Measurements from ENCODE around the gene CCDC92. TPM values are rescaled to one million over a fixed set of nuclear protein-coding genes. Genes with fewer than 3 reads are reported as not detected.

The CCDC92 gene
- total and polyA plus RNA-seq, 9 donors, result 13.9 to 51.0 (median 34.6) TPM

DNA sequence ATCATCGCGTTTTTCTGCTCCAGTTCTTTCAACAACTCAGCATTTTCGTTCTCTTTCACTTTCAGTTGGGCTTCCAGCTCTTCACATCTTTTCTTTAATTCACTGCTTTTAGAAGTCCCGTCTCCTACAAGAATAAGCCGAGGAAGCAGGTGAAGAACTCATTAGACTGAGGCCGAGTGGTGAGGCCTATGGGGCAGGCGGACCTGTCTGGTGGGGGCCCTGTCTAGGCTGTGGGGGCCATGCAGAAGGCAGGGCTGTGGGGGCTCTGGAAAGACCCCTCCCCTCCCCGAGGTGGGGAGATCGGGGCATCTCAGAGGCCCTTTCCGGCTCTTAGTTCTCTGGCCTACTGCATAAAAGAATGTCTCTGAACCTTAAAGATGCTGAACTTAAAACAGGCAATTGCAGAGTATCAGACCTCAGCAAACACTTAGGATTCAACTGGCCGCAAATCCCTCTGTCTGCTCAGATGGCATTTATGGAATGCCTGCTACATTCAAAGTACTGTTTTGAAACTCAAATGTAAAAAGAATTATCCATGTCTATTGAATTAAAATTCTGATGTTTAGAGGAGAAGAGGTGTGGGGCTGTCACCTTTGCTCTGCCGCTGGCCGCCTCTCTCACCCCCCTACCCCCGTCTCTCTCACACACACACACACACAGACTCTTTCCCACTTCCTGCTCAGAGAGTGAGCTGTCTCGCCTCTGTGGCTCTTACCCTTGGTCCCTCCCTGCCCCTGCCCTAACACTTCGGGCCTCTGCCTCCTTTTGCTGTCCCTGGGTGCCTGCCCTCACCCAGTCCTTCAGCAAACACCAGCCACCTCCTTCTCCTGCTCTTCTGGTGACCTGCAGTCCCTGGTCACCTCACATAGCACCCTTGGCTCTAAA, 34.7 kb downstream of the CCDC92 start:
- Histone ChIP-seq H3K27me3 (no peaks in the 10 kb centered on the region), H3K4me3 (no peak overlapping the region), H3K9me3 (no peaks in the 10 kb centered on the region), H3K36me3 (no peaks in the 10 kb centered on the region), H3K27ac (no peak overlapping the region), H3K4me1 (ENCODE audit: insufficient read depth) (no peaks in the 10 kb centered on the region)
- TF ChIP-seq CTCF (IDR thresholded peaks at IDR 0.05) (no peak), EP300 (IDR thresholded peaks at IDR 0.05) (no peak), POLR2A (IDR thresholded peaks at IDR 0.05) (no peak)
- intact Hi-C loops (cut with DNase I), result no loop called here
- no peak for DNase-seq
- 83 to 87% (median 83%) methylated on average over 16 of the region's 16 CpGs for WGBS, 3 donors

DNA sequence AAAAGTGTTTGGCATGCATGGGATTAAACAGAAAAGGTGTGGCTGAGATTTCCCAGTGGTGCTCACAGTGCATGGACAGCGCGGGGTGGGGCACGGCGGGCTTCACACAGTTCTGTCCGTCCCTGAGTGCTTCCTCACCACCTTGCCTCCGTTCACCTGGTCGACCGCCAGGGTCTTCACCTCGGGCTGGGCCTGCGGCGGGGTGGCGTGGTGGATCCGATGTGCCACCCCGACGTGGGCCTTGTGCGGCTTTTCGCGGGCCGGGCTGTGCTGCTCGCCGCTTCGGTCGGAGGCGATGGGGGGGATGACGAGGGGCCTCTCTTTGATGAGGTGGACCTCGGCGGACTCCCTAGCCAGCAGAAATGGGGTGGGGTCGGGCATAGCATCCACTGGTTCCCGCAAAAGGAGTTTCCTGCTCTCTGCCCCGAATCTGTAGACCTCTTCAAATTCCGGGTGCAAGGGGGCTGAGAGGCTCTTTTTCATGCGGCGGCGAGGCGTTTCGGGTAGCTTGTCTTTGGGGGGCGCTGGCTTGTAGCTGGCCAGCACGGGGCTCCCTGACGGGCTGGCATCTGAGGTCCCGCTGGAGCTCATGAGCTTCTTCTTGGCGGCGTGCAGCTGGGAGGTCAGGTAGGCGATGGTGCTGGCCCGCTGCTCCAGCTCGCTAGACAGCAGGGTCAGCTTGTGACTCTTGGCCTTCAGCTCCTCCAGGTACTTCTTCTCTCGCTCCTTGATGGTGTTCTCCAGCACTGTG, 35.5 kb downstream of the CCDC92 start:
- no peak overlapping the region for H3K27ac ChIP-seq
- H3K9me3 ChIP-seq, result no peaks in the 10 kb centered on the region
- H3K27me3 ChIP-seq, result no peaks in the 10 kb centered on the region
- no peak for DNase-seq
- 94 to 97% (median 97%) methylated on average over 46 of the region's 46 CpGs for WGBS, 3 donors
- H3K4me3 ChIP-seq, result no peak overlapping the region
- H3K36me3 ChIP-seq, result no peaks in the 10 kb centered on the region
- no peaks in the 10 kb centered on the region for H3K4me1 ChIP-seq (ENCODE audit: insufficient read depth)
- intact Hi-C loops (cut with DNase I), result no loop called here
- TF ChIP-seq CTCF (IDR thresholded peaks at IDR 0.05), result no peak
- no peak for TF ChIP-seq POLR2A (IDR thresholded peaks at IDR 0.05)
- no peak for TF ChIP-seq EP300 (IDR thresholded peaks at IDR 0.05)

DNA sequence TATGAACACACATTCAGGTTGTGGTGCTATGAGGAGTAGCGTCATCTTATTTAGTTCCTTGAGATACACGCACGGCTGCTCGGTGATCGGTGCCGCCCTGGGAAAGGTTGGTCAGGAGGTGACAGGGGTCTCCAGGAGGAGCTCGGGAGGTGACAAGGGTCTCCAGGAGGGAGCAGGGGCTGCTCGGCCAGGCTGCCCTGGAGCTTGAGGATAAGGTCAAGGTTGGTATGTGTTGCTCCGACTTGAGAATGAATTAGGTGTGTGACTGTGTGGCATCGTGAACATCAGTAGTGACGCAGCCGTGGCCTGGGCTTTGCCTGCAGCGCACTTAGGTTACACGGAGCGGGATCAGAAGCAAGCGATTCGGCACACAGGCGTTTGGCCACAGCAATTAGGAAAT, 36.2 kb downstream of the CCDC92 start:
- intact Hi-C loops (cut with DNase I), result no loop called here
- H3K27me3 ChIP-seq, result no peaks in the 10 kb centered on the region
- no peak overlapping the region for H3K27ac ChIP-seq
- H3K36me3 ChIP-seq, result no peaks in the 10 kb centered on the region
- H3K9me3 ChIP-seq, result no peaks in the 10 kb centered on the region
- 86 to 91% (median 87%) methylated on average over 18 of the region's 18 CpGs for WGBS, 3 donors
- no peak for DNase-seq
- H3K4me3 ChIP-seq, result no peak overlapping the region
- no peaks in the 10 kb centered on the region for H3K4me1 ChIP-seq (ENCODE audit: insufficient read depth)
- TF ChIP-seq POLR2A (IDR thresholded peaks at IDR 0.05) (no peak), CTCF (IDR thresholded peaks at IDR 0.05) (no peak), EP300 (IDR thresholded peaks at IDR 0.05) (no peak)

DNA sequence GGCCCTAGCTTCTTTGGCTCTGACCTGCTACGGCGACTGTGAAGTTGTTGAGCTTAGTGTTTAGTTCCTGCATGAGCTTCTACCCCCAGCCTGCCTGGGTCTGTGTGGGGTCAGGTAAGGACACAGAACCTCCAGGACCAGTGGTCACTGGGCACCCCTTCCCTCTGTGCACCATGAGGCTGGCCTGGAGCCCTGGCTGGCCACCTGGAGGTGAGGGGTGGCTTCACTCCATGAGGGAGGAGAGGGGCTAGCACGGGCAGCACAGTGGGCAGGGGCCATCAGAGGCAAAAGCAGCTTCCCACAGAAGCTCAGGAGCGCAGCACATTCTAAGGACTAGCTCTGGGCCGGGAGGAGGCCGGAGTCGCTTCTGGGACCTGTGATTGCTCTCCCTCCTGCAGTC, 36.7 kb downstream of the CCDC92 start:
- Histone ChIP-seq H3K4me1 (ENCODE audit: insufficient read depth) (no peaks in the 10 kb centered on the region), H3K27ac (no peak overlapping the region), H3K27me3 (no peaks in the 10 kb centered on the region), H3K4me3 (no peak overlapping the region), H3K36me3 (no peaks in the 10 kb centered on the region), H3K9me3 (no peaks in the 10 kb centered on the region)
- WGBS, 3 donors, result 82 to 91% (median 86%) methylated on average over 7 of the region's 7 CpGs
- TF ChIP-seq CTCF (IDR thresholded peaks at IDR 0.05) (no peak), EP300 (IDR thresholded peaks at IDR 0.05) (no peak), POLR2A (IDR thresholded peaks at IDR 0.05) (no peak)
- DNase-seq, result no peak
- intact Hi-C loops (cut with DNase I), result no loop called here
